ENCODE measurements around the gene RIN3.

- TF ChIP-seq CTCF (IDR thresholded peaks at IDR 0.05) (no peak), POLR2A (IDR thresholded peaks at IDR 0.05) (peak; percentile 27)
These were observed 146.4 kb downstream of the RIN3 start for GRCh38 chr14:92659765-92660561.
